HG03045 (cell line): ENCODE results near the gene ATP5MC2.
"Not testable (repeated sequence)": the region's sequence is repeated elsewhere in the genome, so short reads cannot be mapped to it uniquely, and the experiment has no call there.

Experiments used
- ATAC-seq: cut with Tn5 transposase; IDR thresholded peaks from one replicate; pipeline ENCODE4 v1.9.1; 2021; ENCODE audit warnings: mild to moderate bottlenecking, moderate library complexity; ENCODE audit not compliant: unreplicated experiment

ATP5MC2 gene

GRCh38 chr12:53695152-53696145 lies 19.6 kb upstream of the ATP5MC2 start:
- ATAC-seq: no peak

- ATAC-seq: no peak
Observed at GRCh38 chr12:53694756-53695151, 18.9 kb upstream of the ATP5MC2 start.

- ATAC-seq: no peak
Observed at GRCh38 chr12:53688134-53688533, 12.3 kb upstream of the ATP5MC2 start.

- ATAC-seq: no peak
Observed at GRCh38 chr12:53686436-53686835, 10.6 kb upstream of the ATP5MC2 start.

GRCh38 chr12:53684654-53685220 lies 8.9 kb upstream of the ATP5MC2 start:
- ATAC-seq: no peak

- ATAC-seq: no peak
Observed at GRCh38 chr12:53683983-53684382, 8.1 kb upstream of the ATP5MC2 start.

GRCh38 chr12:53683494-53683893 lies 7.6 kb upstream of the ATP5MC2 start:
- ATAC-seq: no peak

- not testable (repeated sequence) for ATAC-seq
Observed at GRCh38 chr12:53680061-53680460, 4.2 kb upstream of the ATP5MC2 start.

- ATAC-seq: no peak
Observed at GRCh38 chr12:53677800-53678148, 1.9 kb upstream of the ATP5MC2 start.

- ATAC-seq: no peak
Observed at GRCh38 chr12:53677016-53677799, 1.3 kb upstream of the ATP5MC2 start.

- ATAC-seq: no peak
Observed at GRCh38 chr12:53676656-53677015, 753 bp upstream of the ATP5MC2 start.

GRCh38 chr12:53674977-53675700 lies 744 bp downstream of the ATP5MC2 start:
- ATAC-seq: no peak

GRCh38 chr12:53670971-53671370 lies 4.9 kb downstream of the ATP5MC2 start:
- ATAC-seq: no peak

- ATAC-seq: no peak
Observed at GRCh38 chr12:53670308-53670707, 5.6 kb downstream of the ATP5MC2 start.

- no peak for ATAC-seq
Observed at GRCh38 chr12:53667080-53667479, 8.8 kb downstream of the ATP5MC2 start.

- ATAC-seq: no peak
Observed at GRCh38 chr12:53664936-53665335, 10.9 kb downstream of the ATP5MC2 start.

- no peak for ATAC-seq
Observed at GRCh38 chr12:53664191-53664590, 11.7 kb downstream of the ATP5MC2 start.

GRCh38 chr12:53660041-53660440 lies 15.8 kb downstream of the ATP5MC2 start:
- no peak for ATAC-seq

GRCh38 chr12:53659571-53659981 lies 16.3 kb downstream of the ATP5MC2 start:
- no peak for ATAC-seq

- no peak for ATAC-seq
Observed at GRCh38 chr12:53659011-53659551, 16.8 kb downstream of the ATP5MC2 start.

- ATAC-seq: no peak
Observed at GRCh38 chr12:53657041-53657440, 18.8 kb downstream of the ATP5MC2 start.
